ENCODE measurements around the gene MFSD11. TPM values are rescaled to one million over a fixed set of nuclear protein-coding genes. Genes with fewer than 3 reads are reported as not detected.

The MFSD11 gene
- total RNA-seq, 1 donor: 40.5 TPM

GRCh38 chr17:76747716-76748363 lies 9.9 kb downstream of the MFSD11 start:
- no peak for TF ChIP-seq CTCF (IDR thresholded peaks at IDR 0.05; ENCODE audit: insufficient read depth, low read length)
- H3K4me3 ChIP-seq (ENCODE audit: low read depth, low read length): no peak overlapping the region
- DNase-seq (ENCODE audit: low read depth): no peak

- TF ChIP-seq CTCF (IDR thresholded peaks at IDR 0.05; ENCODE audit: insufficient read depth, low read length): no peak
- H3K4me3 ChIP-seq (ENCODE audit: low read depth, low read length): no peak overlapping the region
- DNase-seq (ENCODE audit: low read depth): no peak
These were observed 10.7 kb downstream of the MFSD11 start for GRCh38 chr17:76748657-76749056.

- no peak for TF ChIP-seq CTCF (IDR thresholded peaks at IDR 0.05; ENCODE audit: insufficient read depth, low read length)
- no peak for DNase-seq (ENCODE audit: low read depth)
- H3K4me3 ChIP-seq (ENCODE audit: low read depth, low read length): no peak overlapping the region
These were observed 13.6 kb downstream of the MFSD11 start for GRCh38 chr17:76751416-76751993.

- DNase-seq (ENCODE audit: low read depth): no peak
- no peak for TF ChIP-seq CTCF (IDR thresholded peaks at IDR 0.05; ENCODE audit: insufficient read depth, low read length)
- H3K4me3 ChIP-seq (ENCODE audit: low read depth, low read length): no peak overlapping the region
These were observed 14.1 kb downstream of the MFSD11 start for GRCh38 chr17:76752006-76752405.

- no peak overlapping the region for H3K4me3 ChIP-seq (ENCODE audit: low read depth, low read length)
- DNase-seq (ENCODE audit: low read depth): no peak
- TF ChIP-seq CTCF (IDR thresholded peaks at IDR 0.05; ENCODE audit: insufficient read depth, low read length): no peak
These were observed 15.4 kb downstream of the MFSD11 start for GRCh38 chr17:76753061-76753961.

- H3K4me3 ChIP-seq (ENCODE audit: low read depth, low read length): no peak overlapping the region
- no peak for DNase-seq (ENCODE audit: low read depth)
These were observed 17.4 kb downstream of the MFSD11 start for GRCh38 chr17:76755285-76755684.

More at GRCh38 chr17:76755285-76755684, 17.4 kb downstream of the MFSD11 start:
- no peak for TF ChIP-seq CTCF (IDR thresholded peaks at IDR 0.05; ENCODE audit: insufficient read depth, low read length)
